HG03103 (cell line): ENCODE results near the gene AFAP1L1.

Experiments used
- ATAC-seq: cut with Tn5 transposase; IDR thresholded peaks from one replicate; pipeline ENCODE4 v1.9.1; 2021; ENCODE audit warnings: low read depth; ENCODE audit not compliant: unreplicated experiment

Gene AFAP1L1

GRCh38 chr5:149283626-149284480, 12.2 kb downstream of the AFAP1L1 start:
- no peak for ATAC-seq

GRCh38 chr5:149284501-149284900, 12.8 kb downstream of the AFAP1L1 start:
- no peak for ATAC-seq

DNA sequence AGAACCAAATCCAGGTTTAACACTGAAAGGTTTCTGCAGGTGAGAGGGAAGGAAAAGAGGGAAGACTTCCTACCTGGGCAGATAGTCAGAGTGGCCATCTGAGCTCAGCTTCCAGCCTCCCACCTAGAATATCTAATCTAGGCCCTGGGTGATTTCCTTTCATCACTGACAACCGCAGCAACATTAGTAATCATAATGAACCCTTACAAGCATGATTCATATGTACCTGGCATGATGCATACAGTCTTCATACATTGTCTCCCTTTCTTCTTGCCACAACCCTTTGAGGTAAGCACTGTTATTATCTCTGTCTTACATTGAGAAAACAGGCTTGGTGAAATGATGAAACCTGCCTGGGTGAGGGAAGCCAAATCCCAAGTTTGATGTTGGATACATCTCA, 13.5 kb downstream of the AFAP1L1 start:
- ATAC-seq: no peak

- ATAC-seq: no peak
These were observed 16.8 kb downstream of the AFAP1L1 start for GRCh38 chr5:149288436-149288835.

- no peak for ATAC-seq
These were observed 17.6 kb downstream of the AFAP1L1 start for GRCh38 chr5:149289301-149289700.

- no peak for ATAC-seq
These were observed 23.5 kb downstream of the AFAP1L1 start for GRCh38 chr5:149294872-149295829.

DNA sequence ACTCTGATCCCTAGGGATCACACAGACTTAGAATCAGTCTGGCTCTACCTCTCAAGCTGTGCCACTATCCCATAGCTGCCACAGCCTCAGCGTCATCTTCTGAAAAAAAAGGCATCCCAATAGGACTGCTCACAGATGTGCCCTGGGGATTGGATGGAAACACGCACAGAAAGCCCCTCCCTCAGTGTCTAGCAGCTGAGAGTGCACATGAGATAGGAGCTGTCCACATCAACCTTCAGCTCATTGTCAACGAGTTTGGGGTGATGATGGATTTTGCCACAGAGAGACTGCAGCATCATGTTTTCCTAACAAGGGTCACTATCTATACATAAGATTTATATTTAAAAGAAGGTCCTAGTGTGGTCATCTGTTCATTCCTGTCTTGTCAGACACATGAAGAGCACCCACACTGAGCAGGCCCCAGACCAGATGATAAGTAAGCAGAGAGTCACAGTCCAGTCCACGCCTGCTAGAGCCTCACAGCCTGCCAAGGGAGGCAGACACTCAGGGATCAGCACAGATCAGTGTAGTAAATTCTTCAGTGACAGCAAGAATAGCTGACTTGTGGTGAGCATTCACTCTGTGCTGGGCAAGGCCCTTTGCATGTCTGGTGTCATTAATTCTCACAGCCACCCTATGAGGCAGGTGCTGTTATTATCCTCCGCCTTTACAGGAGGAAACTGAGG, 25.8 kb downstream of the AFAP1L1 start:
- ATAC-seq: no peak

DNA sequence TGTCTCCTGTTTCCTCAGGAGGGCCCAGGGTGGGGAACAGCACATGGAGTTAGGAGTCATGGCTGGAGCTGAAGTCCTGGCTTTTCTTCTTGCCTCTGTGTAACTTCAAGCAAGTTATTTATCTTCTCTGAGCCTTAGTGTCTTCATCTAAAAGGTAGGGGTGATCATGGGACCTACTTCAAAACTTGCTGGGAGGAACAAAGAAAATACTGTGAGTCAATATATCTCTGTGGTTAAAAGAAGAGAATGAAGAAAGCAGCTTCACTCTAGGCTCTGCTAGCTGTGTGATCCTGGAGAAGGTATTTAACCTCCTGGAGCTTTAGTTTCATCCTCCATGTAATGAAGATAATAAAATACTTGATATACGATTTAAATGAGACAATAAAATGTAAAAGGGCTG, 26.5 kb downstream of the AFAP1L1 start:
- ATAC-seq: no peak

DNA sequence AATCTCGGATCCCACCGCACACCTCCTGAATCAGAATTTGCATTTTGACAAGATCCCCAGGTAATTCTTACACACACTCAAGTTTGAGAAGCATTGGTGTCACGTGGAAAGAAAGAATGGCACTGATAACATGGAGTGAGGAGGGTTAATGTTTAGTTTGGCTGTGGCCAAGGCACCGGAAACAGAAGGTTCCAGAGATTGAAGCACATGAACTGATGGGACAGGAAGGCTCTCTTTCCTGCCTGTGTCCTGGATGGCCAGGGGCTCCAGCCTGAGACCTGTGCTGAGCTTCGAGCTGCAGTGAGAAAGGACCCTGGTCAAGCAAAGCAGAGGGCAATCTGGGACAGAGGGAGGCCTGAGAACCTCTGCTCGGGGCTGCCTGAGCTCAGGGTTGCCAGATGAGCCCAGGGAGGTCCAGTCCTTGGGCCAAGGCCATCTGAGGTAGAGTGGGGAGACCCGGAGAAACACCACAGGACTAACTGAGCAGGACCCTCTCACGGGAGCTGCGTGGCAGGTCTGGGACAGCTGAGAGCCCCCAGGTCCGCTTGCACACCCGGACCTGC, 27.3 kb downstream of the AFAP1L1 start:
- no peak for ATAC-seq

DNA sequence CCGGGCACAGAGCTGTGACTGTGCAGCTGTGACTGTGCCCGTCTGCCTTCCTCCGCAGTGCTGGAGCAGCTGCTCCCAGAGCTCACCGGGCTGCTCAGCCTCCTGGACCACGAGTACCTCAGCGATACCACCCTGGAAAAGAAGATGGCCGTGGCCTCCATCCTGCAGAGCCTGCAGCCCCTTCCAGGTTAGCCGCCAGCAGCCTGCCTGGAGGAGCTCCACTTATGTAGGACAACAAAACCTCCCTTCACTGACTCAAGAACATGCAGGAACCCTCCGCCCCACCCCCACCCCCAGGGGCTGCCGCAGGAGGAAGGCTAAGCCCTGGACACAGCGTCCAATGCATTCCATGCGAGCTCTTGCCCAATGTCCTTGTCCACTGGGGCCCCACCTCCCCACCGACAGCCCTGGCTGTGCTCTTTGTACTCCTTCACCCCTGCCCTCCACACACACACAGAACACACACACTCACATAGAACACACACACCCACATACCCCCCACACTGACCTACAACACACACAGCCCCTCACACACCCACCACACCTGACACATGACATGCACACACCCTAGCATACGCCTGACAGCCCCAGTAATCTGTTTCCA, 27.9 kb downstream of the AFAP1L1 start:
- no peak for ATAC-seq

DNA sequence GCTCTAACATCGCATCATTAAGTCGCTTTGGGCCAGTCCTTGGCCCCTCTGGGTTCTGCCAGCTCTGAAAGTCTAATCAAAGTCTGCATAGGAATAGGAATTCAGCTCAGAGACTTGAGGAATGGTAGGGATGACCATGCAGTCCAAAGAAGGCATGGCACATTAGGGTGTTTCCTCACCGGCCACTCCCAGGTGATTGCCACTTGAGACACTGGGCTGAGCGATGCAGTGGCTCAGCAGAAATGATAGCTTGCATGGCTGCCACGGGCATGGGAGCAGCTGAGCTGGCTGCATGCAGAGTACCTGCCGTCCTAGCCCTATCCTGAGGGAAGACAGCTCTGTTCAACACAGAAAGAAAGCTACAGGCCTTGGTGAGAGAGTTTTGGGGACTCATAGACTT, 28.8 kb downstream of the AFAP1L1 start:
- ATAC-seq: no peak

GRCh38 chr5:149301049-149301743, 29.5 kb downstream of the AFAP1L1 start:
- ATAC-seq: no peak

- no peak for ATAC-seq
These were observed 30.2 kb downstream of the AFAP1L1 start for GRCh38 chr5:149301744-149302380.

GRCh38 chr5:149302641-149303040, 31.0 kb downstream of the AFAP1L1 start:
- no peak for ATAC-seq

- ATAC-seq: no peak
These were observed 31.6 kb downstream of the AFAP1L1 start for GRCh38 chr5:149303210-149303609.

DNA sequence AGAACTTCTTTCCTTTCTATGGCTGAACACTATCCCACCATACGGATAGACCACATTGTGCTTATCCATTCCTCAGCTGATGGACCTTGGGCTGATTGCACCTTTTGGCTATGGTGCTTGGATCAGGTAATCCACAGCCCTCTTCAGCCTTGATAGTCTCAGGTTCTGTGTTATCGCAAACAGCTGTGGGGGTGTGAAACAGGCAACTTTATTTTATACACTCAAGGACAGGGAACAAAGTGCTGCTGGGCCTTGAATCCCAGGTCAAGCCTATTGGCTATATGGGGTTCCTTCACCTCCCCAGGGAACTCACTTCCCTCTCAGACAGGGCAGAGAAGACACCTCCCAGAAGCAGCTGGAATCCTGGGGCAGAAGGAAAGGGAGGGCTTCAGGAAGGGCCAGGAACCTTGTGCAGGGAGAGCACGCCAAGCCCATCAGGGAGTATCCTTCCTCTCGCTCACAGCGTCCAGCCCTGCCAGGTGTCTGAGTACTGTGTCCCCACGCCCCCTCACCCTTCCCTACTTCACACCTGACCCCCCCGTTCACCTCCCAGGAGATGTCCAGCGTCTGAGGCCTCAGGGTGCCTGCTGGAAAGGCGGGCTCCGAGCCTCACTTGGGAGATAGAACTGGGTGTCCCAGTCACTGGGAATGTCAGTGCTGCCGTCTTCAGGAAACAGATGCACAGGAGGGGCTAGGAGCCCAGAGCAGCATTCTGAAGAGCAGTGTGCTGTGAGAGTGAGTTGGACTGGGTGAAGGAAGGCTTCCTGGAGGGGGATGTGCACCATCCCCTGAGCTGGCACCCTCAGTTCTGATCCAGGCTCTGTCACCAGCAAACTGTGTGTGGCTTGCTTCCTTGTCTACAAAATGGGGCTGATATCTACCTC, 32.8 kb downstream of the AFAP1L1 start:
- no peak for ATAC-seq

GRCh38 chr5:149309354-149309753, 37.7 kb downstream of the AFAP1L1 start:
- ATAC-seq: no peak

DNA sequence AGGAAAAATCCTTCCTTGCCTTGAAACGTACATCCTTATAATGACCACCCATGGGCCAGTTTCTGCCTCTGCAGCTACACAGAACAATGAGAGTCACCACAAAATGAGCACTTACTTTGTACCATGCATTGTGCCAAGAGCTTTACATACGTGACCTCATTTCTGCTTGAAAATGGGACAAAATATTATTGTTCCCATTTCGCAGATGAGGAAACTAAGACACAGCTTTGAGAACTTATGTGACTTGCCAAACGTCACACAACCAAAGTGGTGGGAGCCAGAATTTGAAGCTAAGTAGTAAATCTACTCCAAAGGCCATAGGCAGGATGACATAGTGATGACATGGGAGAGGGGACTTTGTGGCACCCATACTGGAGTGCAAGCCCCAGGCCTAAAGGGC, 38.8 kb downstream of the AFAP1L1 start:
- no peak for ATAC-seq
